Measurements from ENCODE around the gene SBF2.

SBF2 gene

DNA sequence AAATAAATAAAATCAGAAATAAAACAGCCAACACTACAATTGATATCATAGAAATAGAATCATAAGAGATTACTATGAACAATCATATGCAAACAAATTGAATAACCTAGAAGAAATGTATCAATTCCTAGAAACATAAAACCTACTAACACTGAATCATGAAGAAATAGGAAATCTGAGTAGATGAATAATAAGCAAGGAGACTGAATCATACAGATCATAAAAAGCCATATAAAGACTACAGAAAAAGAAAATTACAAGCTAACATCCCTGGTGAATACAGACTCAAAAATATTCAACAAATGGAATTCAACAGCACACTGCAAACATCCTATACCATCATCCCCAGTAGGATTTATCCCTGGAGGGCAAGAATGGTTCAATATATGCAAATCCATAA is 135.6 kb downstream of the SBF2 start:
- Histone ChIP-seq H2AFZ (ENCODE audit: low read depth, low read length) (no peak overlapping the region), H3K9me3 (ENCODE audit: insufficient read depth, low read length) (no peaks in the 10 kb centered on the region), H3K4me3 (ENCODE audit: low read length) (no peak overlapping the region), H4K20me1 (ENCODE audit: insufficient read depth, low read length) (no peaks in the 10 kb centered on the region), H3K79me2 (ENCODE audit: low read length) (no peaks in the 10 kb centered on the region), H3K9ac (ENCODE audit: low read length) (no peak overlapping the region), H3K4me2 (ENCODE audit: low read length) (no peak overlapping the region), H3K27ac (ENCODE audit: low read length) (no peak overlapping the region), H3K4me1 (ENCODE audit: low read length) (peaks cover 6% of the 10 kb centered on the region), H3K27me3 (ENCODE audit: low read depth, low read length) (0 out of 2 replicates have a peak, but pooled peaks cover 4% of the 10 kb centered on the region), H3K36me3 (replicated peaks; ENCODE audit: low read depth, low read length) (no peaks in the 10 kb centered on the region)
- TF ChIP-seq, protein P1, sequence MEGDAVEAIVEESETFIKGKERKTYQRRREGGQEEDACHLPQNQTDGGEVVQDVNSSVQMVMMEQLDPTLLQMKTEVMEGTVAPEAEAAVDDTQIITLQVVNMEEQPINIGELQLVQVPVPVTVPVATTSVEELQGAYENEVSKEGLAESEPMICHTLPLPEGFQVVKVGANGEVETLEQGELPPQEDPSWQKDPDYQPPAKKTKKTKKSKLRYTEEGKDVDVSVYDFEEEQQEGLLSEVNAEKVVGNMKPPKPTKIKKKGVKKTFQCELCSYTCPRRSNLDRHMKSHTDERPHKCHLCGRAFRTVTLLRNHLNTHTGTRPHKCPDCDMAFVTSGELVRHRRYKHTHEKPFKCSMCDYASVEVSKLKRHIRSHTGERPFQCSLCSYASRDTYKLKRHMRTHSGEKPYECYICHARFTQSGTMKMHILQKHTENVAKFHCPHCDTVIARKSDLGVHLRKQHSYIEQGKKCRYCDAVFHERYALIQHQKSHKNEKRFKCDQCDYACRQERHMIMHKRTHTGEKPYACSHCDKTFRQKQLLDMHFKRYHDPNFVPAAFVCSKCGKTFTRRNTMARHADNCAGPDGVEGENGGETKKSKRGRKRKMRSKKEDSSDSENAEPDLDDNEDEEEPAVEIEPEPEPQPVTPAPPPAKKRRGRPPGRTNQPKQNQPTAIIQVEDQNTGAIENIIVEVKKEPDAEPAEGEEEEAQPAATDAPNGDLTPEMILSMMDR (IDR thresholded peaks at IDR 0.05; ENCODE audit: low read depth, low read length), result no peak
- TF ChIP-seq EZH2phosphoT487 (IDR thresholded peaks at IDR 0.05; ENCODE audit: low read depth), result no peak

DNA sequence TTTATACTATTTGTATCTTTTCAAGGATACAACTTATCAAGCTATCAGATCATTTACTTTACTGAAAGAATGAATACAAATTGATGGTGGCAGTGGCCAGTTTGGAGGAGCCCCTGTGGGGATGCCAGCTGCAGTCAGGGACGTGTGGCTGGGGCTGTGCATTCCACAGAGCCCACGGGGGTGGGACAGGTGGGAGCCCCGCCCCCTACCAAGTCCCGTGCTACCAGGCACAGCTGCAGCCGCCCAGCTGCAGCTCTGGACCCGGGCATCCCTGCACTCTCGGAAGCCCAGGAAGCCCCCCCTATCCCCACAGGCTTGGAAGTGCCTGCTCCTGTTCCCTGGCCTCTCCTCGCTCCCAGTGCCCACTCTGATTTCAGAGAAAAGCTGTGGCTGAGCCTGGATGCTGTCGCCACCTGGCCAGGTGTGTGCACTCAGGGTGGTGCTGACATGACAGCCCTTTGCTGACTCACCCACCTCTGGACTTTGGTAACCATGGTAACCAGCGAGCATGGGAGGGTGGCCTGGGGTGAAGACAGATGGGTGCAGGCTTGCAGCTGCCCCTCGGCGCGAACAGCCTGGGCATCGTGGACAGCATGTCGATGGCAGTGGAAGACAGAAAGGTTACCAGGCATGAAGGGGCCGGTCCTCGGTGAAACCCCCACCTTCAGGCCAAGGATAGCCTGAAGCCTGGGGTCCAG is 138.1 kb downstream of the SBF2 start:
- H3K4me2 ChIP-seq (ENCODE audit: low read length), result no peak overlapping the region
- H3K36me3 ChIP-seq (replicated peaks; ENCODE audit: low read depth, low read length), result no peaks in the 10 kb centered on the region
- no peaks in the 10 kb centered on the region for H3K79me2 ChIP-seq (ENCODE audit: low read length)
- peaks cover 6% of the 10 kb centered on the region for H3K4me1 ChIP-seq (ENCODE audit: low read length)
- peaks cover 8% of the 10 kb centered on the region; the same call in 1 of the 2 replicates for H3K27me3 ChIP-seq (ENCODE audit: low read depth, low read length)
- no peak for TF ChIP-seq EZH2phosphoT487 (IDR thresholded peaks at IDR 0.05; ENCODE audit: low read depth)
- TF ChIP-seq, protein P1 (IDR thresholded peaks at IDR 0.05; ENCODE audit: low read depth, low read length), result no peak
- no peak overlapping the region for H3K4me3 ChIP-seq (ENCODE audit: low read length)
- no peak overlapping the region for H3K9ac ChIP-seq (ENCODE audit: low read length)
- no peaks in the 10 kb centered on the region for H3K9me3 ChIP-seq (ENCODE audit: insufficient read depth, low read length)
- H3K27ac ChIP-seq (ENCODE audit: low read length), result no peak overlapping the region
- H2AFZ ChIP-seq (ENCODE audit: low read depth, low read length), result no peak overlapping the region
- no peaks in the 10 kb centered on the region for H4K20me1 ChIP-seq (ENCODE audit: insufficient read depth, low read length)

DNA sequence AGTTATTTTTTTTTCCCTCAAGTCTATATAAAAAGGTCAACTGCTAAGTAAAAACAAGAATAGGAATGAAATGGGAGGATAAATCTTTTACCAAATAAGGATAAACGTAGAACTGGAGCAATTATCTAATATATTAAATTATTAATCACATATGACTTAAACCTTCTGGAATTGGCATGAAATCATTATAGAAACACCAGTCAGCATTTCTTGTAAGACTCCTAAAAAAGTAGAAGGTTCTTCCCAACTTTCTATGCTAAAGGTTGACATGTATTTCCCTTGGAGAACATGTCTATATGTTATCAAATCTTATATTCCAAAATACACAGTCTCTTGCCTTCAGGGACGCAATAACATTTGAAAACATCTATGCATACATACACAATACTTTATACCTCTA is 143.2 kb downstream of the SBF2 start:
- H3K27me3 ChIP-seq (ENCODE audit: low read depth, low read length), result peaks cover 7% of the 10 kb centered on the region; the same call in 1 of the 2 replicates
- H4K20me1 ChIP-seq (ENCODE audit: insufficient read depth, low read length), result no peaks in the 10 kb centered on the region
- no peak overlapping the region for H3K4me2 ChIP-seq (ENCODE audit: low read length)
- H3K9ac ChIP-seq (ENCODE audit: low read length), result no peak overlapping the region
- no peak for TF ChIP-seq EZH2phosphoT487 (IDR thresholded peaks at IDR 0.05; ENCODE audit: low read depth)
- TF ChIP-seq, protein P1 (IDR thresholded peaks at IDR 0.05; ENCODE audit: low read depth, low read length), result no peak
- no peaks in the 10 kb centered on the region for H3K36me3 ChIP-seq (replicated peaks; ENCODE audit: low read depth, low read length)
- H2AFZ ChIP-seq (ENCODE audit: low read depth, low read length), result no peak overlapping the region
- H3K27ac ChIP-seq (ENCODE audit: low read length), result no peak overlapping the region
- H3K4me1 ChIP-seq (ENCODE audit: low read length), result peaks cover 6% of the 10 kb centered on the region
- H3K9me3 ChIP-seq (ENCODE audit: insufficient read depth, low read length), result no peaks in the 10 kb centered on the region
- no peak overlapping the region for H3K4me3 ChIP-seq (ENCODE audit: low read length)
- no peaks in the 10 kb centered on the region for H3K79me2 ChIP-seq (ENCODE audit: low read length)

DNA sequence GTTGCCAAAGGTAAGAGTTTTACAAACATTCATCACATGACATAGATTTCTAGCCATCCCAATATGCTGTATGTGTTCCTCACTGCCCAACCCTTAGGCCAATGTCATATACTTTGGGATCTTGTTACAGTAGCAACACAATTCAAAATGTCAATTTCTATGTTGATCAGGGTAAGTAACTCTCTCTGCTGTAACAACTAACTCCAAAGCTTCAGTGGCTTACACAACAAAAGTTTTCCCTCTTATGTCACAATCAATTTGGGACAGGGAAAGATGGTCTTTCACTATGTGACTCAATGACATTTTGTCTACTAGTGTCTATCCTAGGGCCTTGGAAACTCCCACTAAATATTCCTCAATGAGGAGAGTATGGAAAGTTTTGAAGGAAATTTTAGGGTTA is 144.5 kb downstream of the SBF2 start:
- Histone ChIP-seq H4K20me1 (ENCODE audit: insufficient read depth, low read length) (no peaks in the 10 kb centered on the region), H3K27me3 (ENCODE audit: low read depth, low read length) (peaks cover 7% of the 10 kb centered on the region; the same call in 1 of the 2 replicates), H3K4me2 (ENCODE audit: low read length) (no peak overlapping the region), H3K4me3 (ENCODE audit: low read length) (no peak overlapping the region), H3K27ac (ENCODE audit: low read length) (no peak overlapping the region), H2AFZ (ENCODE audit: low read depth, low read length) (no peak overlapping the region), H3K36me3 (replicated peaks; ENCODE audit: low read depth, low read length) (no peaks in the 10 kb centered on the region), H3K4me1 (ENCODE audit: low read length) (peaks cover 6% of the 10 kb centered on the region), H3K9me3 (ENCODE audit: insufficient read depth, low read length) (no peaks in the 10 kb centered on the region), H3K79me2 (ENCODE audit: low read length) (no peaks in the 10 kb centered on the region), H3K9ac (ENCODE audit: low read length) (no peak overlapping the region)
- TF ChIP-seq, protein P1 (IDR thresholded peaks at IDR 0.05; ENCODE audit: low read depth, low read length), result no peak
- TF ChIP-seq EZH2phosphoT487 (IDR thresholded peaks at IDR 0.05; ENCODE audit: low read depth), result no peak
